MCF 10A (cell line): ENCODE measurements around the gene NKRF. TPM values are rescaled to one million over a fixed set of nuclear protein-coding genes. Genes with fewer than 3 reads are reported as not detected.

Experiments used
- BruUV-seq: library from RNA; stranded (reverse); fragments of 400-500 nt; replicated peaks from 2 replicates; lab custom pipeline; 2021; lab: Mats Ljungman, UMichigan
- CTCF ChIA-PET: fragments of 300-600 bp; sonication (Branson Sonifier 250); formaldehyde crosslinking; extraction: SDS; loops from one replicate; lab custom pipeline; 2021; ENCODE audit warnings: antibody characterized with exemption, inconsistent platforms; lab: Yijun Ruan, JAX
- POLR2A ChIA-PET: fragments of 300-600, 350-650 bp; sonication (Branson Sonifier 250); formaldehyde crosslinking; extraction: SDS; loops from one replicate; lab custom pipeline; 2020; ENCODE audit warnings: antibody characterized with exemption, inconsistent platforms; lab: Yijun Ruan, JAX
- DNase-seq: peaks from one replicate; pipeline ENCODE4 v3.0.0-alpha.2; 2018; ENCODE audit not compliant: unreplicated experiment
- H3K27ac Mint-ChIP-seq: one replicate; pipeline ENCODE4 v1.8.0; 2022; ENCODE audit warnings: mild to moderate bottlenecking, low read depth, mixed read lengths; ENCODE audit not compliant: unreplicated experiment
- H3K27me3 Mint-ChIP-seq: one replicate; pipeline ENCODE4 v1.8.0; 2022; ENCODE audit warnings: mixed read lengths; ENCODE audit not compliant: insufficient read depth, unreplicated experiment
- H3K36me3 Mint-ChIP-seq: one replicate; pipeline ENCODE4 v1.8.0; 2022; ENCODE audit warnings: mild to moderate bottlenecking, moderate library complexity, mixed read lengths; ENCODE audit not compliant: insufficient read depth, unreplicated experiment
- H3K4me1 Mint-ChIP-seq: one replicate; pipeline ENCODE4 v1.8.0; 2022; ENCODE audit warnings: mixed read lengths; ENCODE audit not compliant: insufficient read depth, unreplicated experiment
- H3K4me3 Mint-ChIP-seq: one replicate; pipeline ENCODE4 v1.8.0; 2022; ENCODE audit warnings: mild to moderate bottlenecking, moderate library complexity, mixed read lengths; ENCODE audit not compliant: unreplicated experiment
- H3K9me3 Mint-ChIP-seq: one replicate; pipeline ENCODE4 v1.8.0; 2022; ENCODE audit warnings: mixed read lengths; ENCODE audit not compliant: unreplicated experiment
- intact Hi-C: fragments of 100-400 bp; cut with micrococcal nuclease; formaldehyde crosslinking; loops from 2 replicates; pipeline ENCODE4 v1.14.1; 2022
- total RNA-seq: library from RNA; stranded (reverse); gene quantifications from 2 replicates; pipeline ENCODE4 v1.2.3, GENCODE V29; 2022
- TF ChIP-seq, protein P1 (sequence below): fragments of 200-600 bp; IDR thresholded peaks from one replicate; pipeline ENCODE4 v1.8.0; 2022; ENCODE audit warnings: antibody characterized with exemption, mild to moderate bottlenecking; ENCODE audit not compliant: unreplicated experiment

The NKRF gene
- total RNA-seq, 1 experiment from 2014 or later = 16.1 TPM

DNA sequence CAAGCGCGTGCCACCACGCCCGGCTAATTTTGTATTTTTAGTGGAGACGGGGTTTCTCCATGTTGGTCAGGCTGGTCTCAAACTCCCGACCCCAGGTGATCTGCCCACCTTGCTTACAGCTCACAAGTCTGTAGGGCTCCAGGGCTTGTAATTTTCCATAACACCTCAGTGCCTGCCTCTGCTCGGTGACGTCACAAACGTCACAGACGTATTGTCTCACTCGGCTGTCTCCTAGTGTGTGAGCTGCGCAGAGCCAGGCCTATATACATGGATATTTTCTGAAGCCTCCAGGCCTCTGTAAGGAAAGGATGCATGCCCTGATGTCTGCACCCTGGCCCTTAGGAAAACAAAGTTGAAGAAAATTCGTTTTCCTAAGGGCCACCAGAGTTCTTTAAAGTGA, 8.6 kb upstream of the NKRF start:
- Mint-ChIP-seq H3K27ac (no peak overlapping the region), H3K4me1 (no peaks in the 10 kb centered on the region), H3K36me3 (no peaks in the 10 kb centered on the region), H3K9me3 (no peaks in the 10 kb centered on the region), H3K27me3 (peaks cover 17% of the 10 kb centered on the region), H3K4me3 (no peak overlapping the region)
- no TSS peak for BruUV-seq
- CTCF ChIA-PET = interaction anchor here (0.5 to 1.1 kb wide), 3 partner anchors 25 to 482 kb away, joined by 3 to 4 read pairs (median 3); no protein-coding TSS in a partner anchor
- TF ChIP-seq, protein P1, sequence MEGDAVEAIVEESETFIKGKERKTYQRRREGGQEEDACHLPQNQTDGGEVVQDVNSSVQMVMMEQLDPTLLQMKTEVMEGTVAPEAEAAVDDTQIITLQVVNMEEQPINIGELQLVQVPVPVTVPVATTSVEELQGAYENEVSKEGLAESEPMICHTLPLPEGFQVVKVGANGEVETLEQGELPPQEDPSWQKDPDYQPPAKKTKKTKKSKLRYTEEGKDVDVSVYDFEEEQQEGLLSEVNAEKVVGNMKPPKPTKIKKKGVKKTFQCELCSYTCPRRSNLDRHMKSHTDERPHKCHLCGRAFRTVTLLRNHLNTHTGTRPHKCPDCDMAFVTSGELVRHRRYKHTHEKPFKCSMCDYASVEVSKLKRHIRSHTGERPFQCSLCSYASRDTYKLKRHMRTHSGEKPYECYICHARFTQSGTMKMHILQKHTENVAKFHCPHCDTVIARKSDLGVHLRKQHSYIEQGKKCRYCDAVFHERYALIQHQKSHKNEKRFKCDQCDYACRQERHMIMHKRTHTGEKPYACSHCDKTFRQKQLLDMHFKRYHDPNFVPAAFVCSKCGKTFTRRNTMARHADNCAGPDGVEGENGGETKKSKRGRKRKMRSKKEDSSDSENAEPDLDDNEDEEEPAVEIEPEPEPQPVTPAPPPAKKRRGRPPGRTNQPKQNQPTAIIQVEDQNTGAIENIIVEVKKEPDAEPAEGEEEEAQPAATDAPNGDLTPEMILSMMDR = no peak
- POLR2A ChIA-PET = no interaction called here
- no peak for DNase-seq
- intact Hi-C loops = loop anchor here (10.0 kb wide), 1 partner anchor 80 kb away; the partner anchor contains the start of gene SEPTIN6

GRCh38 chrX:119607018-119607389, 780 bp upstream of the NKRF start:
- ChIA-PET CTCF (interaction anchor here (0.6 kb wide), 2 partner anchors 10 to 38 kb away, joined by 3 read pairs; no protein-coding TSS in a partner anchor), POLR2A (interaction anchor here (0.7 to 6.6 kb wide), 13 partner anchors 23 to 954 kb away, joined by 3 to 48 read pairs (median 4); partner anchors contain the start of genes RPL39, SOWAHD, STEEP1 and UBE2A)
- intact Hi-C loops = no loop called here
- Mint-ChIP-seq H3K27ac (peak overlapping the region; percentile 91), H3K36me3 (no peaks in the 10 kb centered on the region), H3K9me3 (no peaks in the 10 kb centered on the region), H3K27me3 (no peaks in the 10 kb centered on the region), H3K4me1 (peaks cover 4% of the 10 kb centered on the region), H3K4me3 (peak overlapping the region; percentile 88)
- TF ChIP-seq, protein P1 = no peak
- DNase-seq = no peak
- BruUV-seq = no TSS peak

- CTCF ChIA-PET = interaction anchor here (0.6 to 1.6 kb wide), 3 partner anchors 147 to 1486 kb away, joined by 3 read pairs; partner anchors contain the start of gene SOWAHD
- H3K9me3 Mint-ChIP-seq = no peaks in the 10 kb centered on the region
- H3K36me3 Mint-ChIP-seq = no peaks in the 10 kb centered on the region
- intact Hi-C loops = loop anchor here (1.0 kb wide), 1 partner anchor 89 kb away; no protein-coding TSS in a partner anchor
- DNase-seq = peak; percentile 14
- POLR2A ChIA-PET = interaction anchor here (0.6 to 6.6 kb wide), 14 partner anchors 22 to 956 kb away, joined by 3 to 48 read pairs (median 4); partner anchors contain the start of genes RPL39, SLC25A5, STEEP1 and UBE2A
- H3K27me3 Mint-ChIP-seq = no peaks in the 10 kb centered on the region
- TF ChIP-seq, protein P1 = no peak
- peak overlapping the region; percentile 88 for H3K4me3 Mint-ChIP-seq
- peaks cover 4% of the 10 kb centered on the region for H3K4me1 Mint-ChIP-seq
- peak overlapping the region; percentile 91 for H3K27ac Mint-ChIP-seq
- no TSS peak for BruUV-seq
Measured at GRCh38 chrX:119605464-119606279, 552 bp downstream of the NKRF start.
